GM19455 (cell line): ENCODE measurements around the gene REELD1.

Source experiments
- ATAC-seq: cut with Tn5 transposase; IDR thresholded peaks from one replicate; pipeline ENCODE4 v1.9.1; 2021; ENCODE audit not compliant: unreplicated experiment

The REELD1 gene

GRCh38 chr4:146224326-146224966 is 10.1 kb downstream of the REELD1 start:
- no peak for ATAC-seq

- ATAC-seq: no peak
Measured at GRCh38 chr4:146229406-146229805, 15.1 kb downstream of the REELD1 start.

- ATAC-seq: no peak
Measured at GRCh38 chr4:146232131-146232722, 17.9 kb downstream of the REELD1 start.

GRCh38 chr4:146235654-146236177 is 21.4 kb downstream of the REELD1 start:
- no peak for ATAC-seq

- no peak for ATAC-seq
Measured at GRCh38 chr4:146236216-146236615, 21.9 kb downstream of the REELD1 start.

- ATAC-seq: no peak
Measured at GRCh38 chr4:146237092-146237491, 22.8 kb downstream of the REELD1 start.

GRCh38 chr4:146238107-146238506 is 23.8 kb downstream of the REELD1 start:
- no peak for ATAC-seq

GRCh38 chr4:146243141-146243882 is 29.0 kb downstream of the REELD1 start:
- peak; percentile 78 for ATAC-seq

- no peak for ATAC-seq
Measured at GRCh38 chr4:146243883-146244277, 29.5 kb downstream of the REELD1 start.

- ATAC-seq: no peak
Measured at GRCh38 chr4:146244496-146244895, 30.2 kb downstream of the REELD1 start.

GRCh38 chr4:146245246-146245645 is 30.9 kb downstream of the REELD1 start:
- no peak for ATAC-seq

GRCh38 chr4:146245850-146246249 is 31.5 kb downstream of the REELD1 start:
- ATAC-seq: no peak

GRCh38 chr4:146246381-146246780 is 32.0 kb downstream of the REELD1 start:
- no peak for ATAC-seq

GRCh38 chr4:146247356-146247755 is 33.0 kb downstream of the REELD1 start:
- no peak for ATAC-seq

GRCh38 chr4:146252969-146253611 is 38.8 kb downstream of the REELD1 start:
- no peak for ATAC-seq

GRCh38 chr4:146255463-146255862 is 41.1 kb downstream of the REELD1 start:
- no peak for ATAC-seq

- ATAC-seq: no peak
Measured at GRCh38 chr4:146255874-146256273, 41.5 kb downstream of the REELD1 start.

- ATAC-seq: no peak
Measured at GRCh38 chr4:146256328-146256727, 42.0 kb downstream of the REELD1 start.

- ATAC-seq: no peak
Measured at GRCh38 chr4:146257511-146257910, 43.2 kb downstream of the REELD1 start.

- ATAC-seq: no peak
Measured at GRCh38 chr4:146260521-146260920, 46.2 kb downstream of the REELD1 start.

GRCh38 chr4:146261041-146261440 is 46.7 kb downstream of the REELD1 start:
- no peak for ATAC-seq

GRCh38 chr4:146263793-146264192 is 49.5 kb downstream of the REELD1 start:
- ATAC-seq: no peak
